Superior temporal gyrus (tissue), 1 donor: ENCODE results near the gene CDKN1C.
A peak's percentile ranks its signal among the peaks of the same experiment; 100 is the strongest.

ENCODE experiments used
- DNase-seq: peaks from one replicate; pipeline ENCODE4 v3.0.0-alpha.2; 2016; ENCODE audit errors: extremely low spot score

The CDKN1C gene

DNA sequence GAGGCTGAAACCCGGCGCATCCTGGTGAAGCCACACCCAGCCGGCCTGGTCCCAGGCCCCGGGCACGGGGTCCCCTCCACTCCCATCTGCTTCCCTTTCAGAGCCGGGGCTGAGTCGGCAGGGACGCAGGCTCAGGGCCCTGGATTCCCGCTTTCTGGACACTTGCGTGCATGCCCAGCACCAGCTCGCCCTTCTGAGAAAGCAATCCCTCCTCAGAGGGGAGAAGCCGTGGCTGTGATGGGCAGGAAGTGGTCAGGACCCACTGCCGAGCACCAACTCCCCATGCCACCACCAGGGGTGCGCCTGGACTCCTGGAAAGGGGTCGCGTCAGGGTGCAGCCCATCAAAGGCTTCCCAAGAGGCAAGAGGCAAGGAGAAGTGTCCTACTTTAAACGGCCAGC lies 15.1 kb downstream of the CDKN1C start:
- no peak for DNase-seq

DNA sequence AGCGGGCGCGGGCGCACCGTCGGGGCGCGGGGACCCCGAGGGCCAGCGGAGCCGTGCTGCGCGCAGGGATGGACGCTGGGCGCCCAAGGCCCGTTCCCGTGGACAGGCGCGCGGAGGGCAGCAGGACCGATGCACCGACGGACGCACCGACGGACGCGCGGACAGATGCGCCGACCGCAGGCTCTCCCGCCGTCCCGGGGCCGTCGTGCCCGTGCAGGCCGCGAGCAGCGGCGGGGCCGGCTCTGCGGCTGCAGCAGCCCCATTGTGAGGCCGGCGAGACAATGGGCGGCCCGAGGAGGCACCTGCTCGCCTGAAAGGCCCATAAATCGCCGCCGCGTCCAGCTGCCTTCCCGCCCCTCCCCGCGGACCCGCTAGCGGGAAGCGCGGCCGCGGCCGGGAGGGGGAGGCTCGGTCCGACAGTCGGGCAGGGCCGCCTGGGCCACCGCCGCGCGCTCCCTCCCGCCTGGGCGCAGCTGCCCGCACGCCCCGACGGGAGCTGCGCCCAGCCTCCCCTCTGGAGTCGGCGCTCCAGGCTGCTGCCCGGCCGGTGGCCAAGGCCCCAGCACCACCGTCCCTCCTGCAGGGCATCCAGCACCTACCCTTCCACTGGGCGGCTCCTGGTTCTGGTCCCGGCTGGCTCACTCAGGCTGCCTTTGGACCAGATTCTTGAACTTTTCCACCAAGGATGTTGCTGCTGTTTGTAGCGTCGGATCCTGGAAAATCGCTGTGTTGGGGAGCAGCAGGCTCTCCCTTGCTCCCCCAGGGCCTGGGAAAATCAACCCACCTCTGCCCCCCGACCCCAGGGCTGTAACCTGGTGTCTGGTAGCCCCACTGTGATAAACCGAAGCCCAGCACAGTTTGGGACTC lies 15.8 kb downstream of the CDKN1C start:
- DNase-seq, result peak; percentile 41

DNA sequence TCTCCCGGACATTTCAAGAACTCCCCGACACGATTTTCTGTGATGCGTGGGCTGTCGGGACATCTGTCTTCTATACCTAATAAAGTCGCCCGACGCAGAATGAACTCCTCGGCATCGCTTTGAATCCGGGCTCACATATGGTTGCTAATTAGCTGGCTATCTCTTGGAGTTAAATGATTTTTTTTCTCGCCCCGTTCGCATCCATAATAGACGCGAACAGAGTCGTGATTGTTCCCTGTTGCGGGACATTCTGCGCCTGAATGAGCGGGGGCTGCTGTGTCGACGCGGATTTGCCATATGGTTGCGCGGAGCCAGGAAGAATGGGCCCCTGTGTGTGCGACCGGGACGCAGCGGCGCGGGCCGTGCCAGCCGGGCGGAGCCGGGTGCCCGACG lies 16.4 kb downstream of the CDKN1C start:
- peak; percentile 90 for DNase-seq

DNA sequence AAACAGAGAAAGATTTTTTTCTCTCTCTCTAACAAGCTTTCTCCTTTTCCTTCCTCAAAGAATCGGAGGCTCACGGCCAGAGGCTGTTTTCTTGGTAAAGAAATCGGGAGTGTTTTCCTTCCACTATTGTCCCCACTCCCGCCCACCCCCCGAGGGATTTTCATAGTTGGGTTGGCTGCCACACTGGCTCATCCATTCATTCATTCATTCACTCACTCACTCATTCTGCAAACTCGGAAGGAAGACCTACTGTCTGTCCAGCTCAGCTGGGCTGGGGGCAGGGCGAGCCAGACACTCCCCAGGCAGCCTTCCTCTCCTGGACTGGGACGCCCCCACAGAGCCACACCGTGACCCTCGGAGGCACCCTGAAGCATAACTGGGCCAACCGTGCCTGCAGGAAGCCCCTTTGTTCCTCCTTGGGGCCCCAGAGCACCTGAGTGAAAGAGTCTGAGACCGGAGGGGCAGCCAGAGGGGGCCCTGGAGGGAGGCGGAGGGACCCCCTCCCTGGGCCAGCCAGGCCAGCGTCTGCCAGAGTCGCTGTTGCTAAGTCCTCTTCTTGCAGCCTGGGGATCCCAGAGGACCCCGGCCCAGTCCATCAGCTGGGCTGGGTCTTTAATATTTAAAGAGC lies 17.0 kb downstream of the CDKN1C start:
- DNase-seq, result no peak

DNA sequence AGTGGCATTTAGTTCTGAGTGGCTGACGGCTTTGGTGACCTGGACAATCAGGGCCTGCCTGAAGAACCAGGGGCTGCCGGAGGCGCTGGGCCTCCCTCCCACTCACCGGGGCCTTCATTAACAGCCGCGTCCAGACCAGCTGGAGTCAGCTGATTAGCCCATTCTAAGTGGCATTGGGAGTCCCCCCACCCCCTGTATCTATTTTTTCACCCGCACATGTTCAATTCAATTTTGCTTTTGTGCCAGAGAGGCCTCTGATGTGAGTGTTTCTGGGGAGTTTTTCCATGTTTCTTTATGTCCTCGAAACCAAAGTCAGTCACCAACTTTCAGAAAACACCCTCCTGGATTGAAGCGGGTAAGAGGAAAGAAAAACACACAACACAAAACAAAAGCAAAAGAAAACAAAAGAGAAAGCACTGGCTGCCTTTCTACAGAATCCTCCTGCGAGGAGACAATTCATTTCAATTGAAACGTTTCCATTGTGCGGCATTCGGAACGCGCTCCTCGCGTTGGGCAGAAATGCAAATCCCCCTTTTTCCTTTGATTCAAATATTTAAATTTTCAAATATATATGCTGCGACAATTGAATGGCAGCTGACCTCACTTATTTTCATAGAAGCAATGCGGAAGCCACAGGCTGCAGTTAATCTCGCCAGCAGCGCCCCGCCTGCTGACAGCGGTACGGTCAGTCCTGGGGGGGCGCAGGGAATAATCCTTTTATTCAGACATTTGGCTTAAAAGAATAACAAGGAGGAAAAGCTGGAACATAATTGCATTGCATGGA lies 17.7 kb downstream of the CDKN1C start:
- DNase-seq, result peak; percentile 77

DNA sequence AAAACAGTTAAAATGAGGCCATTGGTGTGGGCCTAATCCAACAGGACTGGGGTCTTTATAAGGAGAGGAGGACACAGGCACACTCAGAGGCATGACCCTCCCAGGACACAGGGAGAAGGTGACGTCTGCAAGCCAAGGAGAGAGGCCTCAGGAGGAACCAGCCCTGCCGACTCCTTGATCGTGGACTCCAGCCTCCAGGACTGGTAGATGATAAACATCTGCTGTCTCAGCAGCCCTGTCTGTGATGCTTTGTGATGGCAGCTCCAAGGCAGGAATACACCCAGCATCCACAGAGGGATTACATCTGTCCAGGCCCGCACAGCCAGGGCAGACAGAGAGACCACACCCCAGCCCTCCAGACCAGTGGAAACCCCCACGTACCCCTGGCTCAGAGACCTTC lies 18.4 kb downstream of the CDKN1C start:
- DNase-seq, result no peak

DNA sequence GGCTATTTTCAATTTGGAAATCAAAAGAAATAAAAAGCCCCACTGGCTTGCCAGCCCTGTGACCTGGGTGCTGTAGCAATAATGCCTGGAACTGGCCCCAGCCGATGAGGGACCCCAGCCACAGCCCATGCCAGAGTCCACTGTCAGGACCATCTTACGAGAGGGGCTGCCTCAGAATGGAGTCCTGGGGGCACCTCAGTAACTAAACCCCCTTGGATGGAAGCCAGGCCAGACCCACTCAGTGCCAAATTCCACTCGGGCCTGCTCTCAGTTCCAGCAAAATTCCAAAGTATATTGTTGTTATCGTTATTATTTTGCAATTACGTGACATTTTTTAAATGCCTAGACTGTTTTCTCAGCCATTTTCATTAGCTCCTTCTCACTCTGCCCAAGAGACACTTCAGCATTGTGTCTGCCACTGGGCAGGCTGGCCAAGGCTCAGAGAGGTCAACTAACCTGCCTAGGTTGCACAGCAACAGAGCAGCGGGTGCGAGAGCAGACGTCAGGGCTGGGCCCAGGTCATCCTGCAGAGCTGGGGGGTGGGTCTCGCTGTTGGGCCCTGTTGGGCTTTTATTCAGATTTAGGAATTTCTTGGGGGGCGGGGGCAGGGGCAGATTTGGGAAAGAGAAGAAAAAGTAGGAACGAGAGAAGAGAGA lies 19.5 kb downstream of the CDKN1C start:
- no peak for DNase-seq

DNA sequence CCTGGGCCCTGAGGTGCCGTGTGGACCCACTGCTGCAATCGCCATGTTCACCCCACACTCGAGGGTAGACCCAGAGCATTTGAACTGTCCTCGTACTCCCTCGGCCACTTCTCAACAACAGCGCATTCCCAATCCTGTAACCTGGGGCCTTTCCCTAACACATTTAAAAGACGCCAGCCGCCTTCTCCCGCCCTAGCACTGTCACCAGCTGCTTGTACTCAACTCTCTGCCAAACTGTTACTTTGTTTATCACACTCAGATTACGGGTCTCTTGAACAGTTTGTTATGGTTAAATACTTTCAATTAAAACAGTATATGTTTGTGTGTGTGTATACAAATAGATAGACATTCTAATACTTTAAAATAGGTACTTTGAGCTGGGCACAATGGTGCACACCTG lies 20.7 kb downstream of the CDKN1C start:
- DNase-seq, result no peak

DNA sequence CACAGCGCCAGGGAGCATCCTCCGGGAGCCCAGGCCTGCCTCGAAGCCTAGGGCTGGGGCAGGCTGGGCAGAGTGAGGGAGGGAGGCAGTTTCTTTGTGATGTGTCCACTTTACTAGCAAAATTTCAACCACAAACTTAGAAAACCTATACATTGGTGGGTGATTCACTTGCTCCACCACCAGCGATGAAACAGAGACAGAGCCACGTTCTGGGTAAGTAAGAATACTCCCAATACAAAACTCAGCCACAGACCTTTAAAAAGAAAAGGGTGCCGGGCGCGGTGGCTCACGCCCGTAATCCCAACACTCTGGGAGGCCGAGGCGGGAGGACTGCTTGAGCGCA lies 22.3 kb downstream of the CDKN1C start:
- no peak for DNase-seq

DNA sequence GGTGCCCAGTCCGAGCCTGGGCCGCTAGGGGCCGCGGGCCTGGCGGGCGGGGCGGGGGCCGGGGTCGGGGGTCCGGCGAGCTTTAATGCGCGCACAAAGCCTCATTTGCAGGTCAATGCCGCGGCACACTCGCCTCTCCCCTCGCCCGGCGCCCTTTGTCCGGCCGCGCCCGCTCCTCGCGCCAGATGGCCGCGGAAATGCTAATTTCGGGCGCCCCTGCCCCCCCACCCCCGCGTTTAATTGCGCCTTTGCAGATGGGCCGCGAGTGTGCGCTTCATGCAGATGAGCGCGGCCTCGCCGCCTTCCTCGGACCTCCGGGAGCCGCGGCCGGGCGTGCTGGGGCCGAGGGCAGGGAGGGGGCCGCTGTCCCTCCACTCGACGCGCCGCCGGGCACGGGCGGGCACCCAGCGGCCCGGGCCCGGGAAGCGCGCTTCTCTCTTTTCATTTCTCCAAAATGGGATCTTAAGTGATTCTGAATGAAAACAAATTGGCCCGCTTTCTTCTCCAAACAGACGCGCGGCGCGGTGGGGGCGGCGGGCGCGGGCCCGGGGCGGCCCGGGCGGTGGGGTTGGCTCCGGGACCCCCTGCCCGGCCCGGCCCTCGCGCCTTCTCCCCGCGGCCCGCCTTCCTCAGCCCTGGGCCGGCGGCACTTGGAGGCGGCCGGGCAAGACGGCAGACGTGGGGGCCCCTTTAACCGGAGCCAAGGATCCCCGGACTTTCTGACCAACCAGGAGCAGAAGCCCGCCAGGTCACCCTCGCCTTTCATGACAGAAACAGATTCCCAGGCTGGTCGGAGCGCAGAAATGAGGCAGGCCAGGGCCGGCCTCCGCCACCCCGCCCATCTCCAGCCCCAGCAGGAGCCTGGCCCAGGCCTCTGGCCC lies 22.9 kb downstream of the CDKN1C start:
- DNase-seq, result no peak

DNA sequence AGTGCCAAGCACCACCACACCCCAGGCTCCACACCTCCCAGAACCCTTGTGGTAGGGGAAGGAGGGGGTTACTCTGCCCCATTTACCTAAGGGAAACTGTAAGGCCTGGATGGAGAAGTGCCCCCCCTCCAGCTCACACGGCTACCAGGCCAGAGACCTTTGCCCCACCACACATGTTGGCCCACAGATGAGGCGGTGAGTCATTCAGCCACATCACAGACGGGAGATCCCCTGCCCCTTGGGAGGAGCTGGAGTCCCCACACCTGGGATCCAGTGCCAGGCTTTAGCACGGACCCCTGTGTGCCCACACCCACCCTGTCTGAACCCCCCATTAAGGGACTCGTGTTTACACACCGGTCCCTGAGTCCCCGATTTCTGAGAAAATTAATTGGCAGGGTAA lies 24.9 kb downstream of the CDKN1C start:
- DNase-seq, result no peak

DNA sequence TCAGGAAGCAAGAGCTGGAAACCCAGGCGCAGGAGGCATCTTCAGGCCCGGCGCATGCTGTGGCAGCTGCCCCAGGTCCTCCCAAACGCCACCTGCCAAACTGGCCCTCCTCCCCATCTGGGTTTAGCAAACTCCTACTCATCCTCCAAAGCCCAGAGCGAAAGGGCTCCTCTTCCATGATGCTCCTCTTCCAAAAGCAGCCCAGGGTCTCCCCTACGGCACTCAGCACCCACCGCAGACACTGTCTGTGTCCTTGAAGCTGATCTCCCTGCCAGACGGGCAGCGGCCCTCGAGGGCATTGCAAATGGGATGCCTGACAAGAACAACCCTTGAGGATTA lies 25.9 kb downstream of the CDKN1C start:
- no peak for DNase-seq

DNA sequence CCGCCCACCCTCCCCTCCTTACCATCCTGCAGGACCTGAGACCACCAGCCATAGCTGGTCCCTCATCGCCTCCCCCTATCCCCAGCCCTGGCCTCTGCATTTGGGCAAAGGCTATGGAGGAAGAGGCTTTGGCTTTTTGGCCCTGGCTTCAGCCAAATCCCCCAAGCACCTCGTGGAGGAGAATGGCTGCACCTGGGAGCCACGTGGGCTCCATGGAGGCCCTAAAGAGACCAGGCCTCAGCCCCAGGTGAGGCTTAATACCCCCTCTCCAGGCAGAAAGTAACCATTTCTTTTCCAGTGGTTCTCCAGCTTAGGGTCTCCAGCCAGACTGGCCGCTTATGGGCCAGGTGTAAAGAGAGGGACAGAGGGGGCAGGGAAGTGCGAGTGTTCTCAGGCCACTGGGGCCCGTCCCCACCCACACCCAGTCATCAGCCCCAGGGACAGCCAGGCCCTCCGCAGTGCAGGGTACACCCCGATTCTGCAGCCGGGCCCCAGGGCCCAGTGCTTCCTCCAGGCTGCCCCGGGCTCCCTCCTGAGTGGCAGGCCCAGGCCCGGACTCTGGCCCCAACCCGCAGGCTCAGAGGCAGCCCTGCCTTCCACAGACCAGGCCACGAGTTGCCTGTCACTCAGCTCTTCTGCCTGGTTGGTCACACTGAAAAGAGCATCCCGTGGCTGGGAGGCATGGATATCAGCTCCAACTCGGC lies 26.4 kb downstream of the CDKN1C start:
- no peak for DNase-seq

DNA sequence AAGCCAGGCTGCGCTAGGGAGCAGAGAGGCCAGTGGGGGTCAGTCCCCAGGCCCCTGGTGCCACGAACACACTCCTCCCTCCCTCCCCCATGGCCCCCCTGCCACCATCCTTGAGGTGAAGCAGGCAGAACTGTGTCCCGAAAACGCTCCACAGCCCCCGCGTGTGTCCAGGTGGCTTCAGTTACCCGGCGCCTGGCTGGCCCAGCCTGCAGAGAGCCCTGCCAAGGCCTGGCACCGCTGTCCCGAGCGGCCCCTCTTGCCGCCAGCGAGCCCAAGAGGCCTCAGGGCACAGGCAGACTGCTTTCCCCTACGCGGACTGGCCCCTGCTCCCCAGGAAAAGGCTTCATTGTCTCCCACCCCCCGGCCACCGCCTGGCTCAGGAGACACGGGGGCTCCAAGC lies 27.7 kb downstream of the CDKN1C start:
- no peak for DNase-seq

DNA sequence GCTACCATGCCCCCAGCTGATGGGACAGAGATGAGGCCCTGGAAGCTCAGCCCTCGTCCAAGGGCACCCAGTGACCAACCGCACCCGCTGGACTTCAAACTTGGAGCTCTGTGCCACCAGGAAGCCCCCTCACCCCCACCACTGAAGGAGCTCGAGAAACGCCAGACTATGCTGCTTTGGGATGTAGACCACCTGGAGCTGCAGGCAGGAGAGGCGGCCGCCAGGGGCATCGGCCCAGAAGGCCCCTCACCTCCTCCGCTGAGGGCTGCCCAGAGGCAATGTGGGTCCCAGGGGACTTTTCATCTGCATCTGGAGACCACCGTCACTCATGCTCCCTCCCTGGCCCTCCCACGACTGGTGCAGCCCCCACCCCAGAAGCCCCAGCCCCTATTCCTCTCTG lies 28.3 kb downstream of the CDKN1C start:
- DNase-seq, result no peak

DNA sequence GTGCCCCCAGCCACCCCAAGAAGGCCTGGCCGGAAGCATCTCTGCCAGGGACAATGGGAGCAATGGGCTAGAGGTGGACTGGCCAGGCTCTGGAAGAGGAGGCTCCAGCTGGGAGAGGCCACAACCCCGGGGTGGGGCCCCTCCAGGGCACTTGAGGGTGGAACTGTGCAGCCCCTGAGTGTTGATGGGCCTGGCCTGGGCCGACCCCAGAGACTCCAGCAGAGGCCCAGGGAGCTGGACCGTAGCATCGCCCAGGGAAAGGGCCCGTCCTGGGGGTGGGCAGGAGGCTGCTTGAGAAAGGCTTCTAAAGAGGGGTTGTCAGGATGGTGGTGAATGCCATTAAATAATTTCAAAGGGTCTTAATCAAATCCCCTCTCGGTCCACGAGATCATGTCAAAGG lies 30.4 kb downstream of the CDKN1C start:
- DNase-seq, result no peak

DNA sequence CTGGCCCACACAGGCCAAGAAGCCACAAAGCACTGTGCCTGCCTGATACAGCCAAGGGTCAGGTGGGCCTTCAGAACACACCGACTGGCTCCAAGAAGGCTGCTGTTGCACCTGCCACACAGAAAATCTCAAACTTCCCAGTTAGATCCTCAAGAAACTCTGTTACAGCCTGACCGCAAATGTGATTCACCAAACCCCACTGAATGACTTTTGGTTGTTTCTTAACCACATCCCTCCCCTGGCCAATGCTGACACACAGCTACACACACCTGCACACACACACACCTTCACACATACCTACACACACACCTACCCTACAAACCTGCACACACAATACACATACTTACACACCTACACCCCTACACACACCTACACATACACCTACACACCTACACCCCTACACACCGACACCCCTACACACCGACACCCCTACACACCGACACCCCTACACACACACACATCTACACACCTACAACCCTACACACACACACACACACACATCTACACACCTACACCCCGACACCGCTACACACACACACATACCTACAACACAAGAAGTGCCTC lies 31.5 kb downstream of the CDKN1C start:
- no peak for DNase-seq

DNA sequence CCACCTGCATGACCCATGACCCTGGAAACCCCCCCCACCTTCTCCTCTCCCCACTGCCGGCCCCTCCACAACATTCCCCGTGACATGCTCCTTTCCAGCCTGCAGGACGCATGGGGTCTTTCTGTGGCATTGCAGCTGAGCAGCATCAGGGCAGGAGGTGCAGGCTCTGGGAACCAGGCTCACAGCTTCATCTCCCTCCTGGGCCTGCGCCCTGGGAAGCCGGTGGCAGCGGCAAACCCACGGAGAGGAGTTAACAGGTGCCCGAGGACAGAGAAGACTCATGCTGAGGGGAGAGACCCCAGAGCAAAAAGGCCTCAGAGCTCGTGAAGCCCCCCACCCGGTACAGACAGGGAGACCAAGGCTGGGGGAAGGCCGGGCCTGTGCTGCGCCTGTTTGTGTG lies 32.2 kb downstream of the CDKN1C start:
- DNase-seq, result no peak

DNA sequence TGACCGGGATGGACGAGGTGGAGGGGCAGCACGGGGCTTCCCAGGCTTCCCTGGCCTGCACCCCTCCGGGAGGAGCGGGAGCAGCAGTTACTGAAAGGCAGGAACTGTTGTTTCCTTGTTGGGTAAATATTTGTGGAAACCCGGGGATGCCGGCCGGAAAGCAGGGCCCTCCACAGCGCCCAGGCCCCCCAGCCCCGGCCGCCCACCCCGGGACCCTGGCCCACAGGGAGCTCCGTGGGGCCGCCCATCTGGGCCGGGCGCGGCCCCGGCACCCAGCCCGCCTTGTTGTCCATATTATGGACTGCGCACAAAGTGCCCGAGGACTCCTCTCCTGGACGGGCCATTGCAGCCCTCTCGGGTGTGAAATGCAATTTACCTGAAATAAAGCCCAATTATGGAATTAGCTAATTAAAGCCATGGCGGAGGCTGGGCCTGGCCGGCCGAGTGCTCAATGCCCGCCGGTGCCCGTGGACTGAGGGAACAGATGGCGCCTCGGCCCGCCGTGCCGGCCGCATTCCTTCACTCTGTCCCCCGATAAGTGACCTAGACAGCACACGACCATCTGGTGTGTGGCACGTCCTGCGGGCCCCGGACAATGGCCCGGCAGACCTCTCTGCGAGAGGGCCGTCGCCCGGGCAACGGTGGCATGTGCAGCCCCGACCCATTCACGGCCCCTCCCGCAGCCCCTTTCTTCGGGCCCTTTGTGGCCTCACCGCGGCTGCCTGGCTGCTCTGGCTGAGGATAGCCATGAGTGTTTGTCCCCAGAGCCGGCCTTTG lies 35.4 kb downstream of the CDKN1C start:
- no peak for DNase-seq

DNA sequence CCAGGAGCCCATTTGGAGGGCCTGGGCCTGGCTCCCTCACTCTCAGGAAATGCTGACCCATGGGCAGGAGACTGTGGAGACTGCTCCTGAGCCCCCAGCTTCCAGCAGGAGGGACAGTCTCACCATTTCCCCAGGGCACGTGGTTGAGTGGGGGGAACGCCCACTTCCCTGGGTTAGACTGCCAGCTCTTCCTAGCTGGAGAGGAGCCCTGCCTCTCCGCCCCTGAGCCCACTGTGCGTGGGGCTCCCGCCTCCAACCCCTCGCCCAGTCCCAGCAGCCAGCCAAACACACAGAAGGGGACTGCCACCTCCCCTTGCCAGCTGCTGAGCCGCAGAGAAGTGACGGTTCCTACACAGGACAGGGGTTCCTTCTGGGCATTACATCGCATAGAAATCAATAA lies 37.1 kb downstream of the CDKN1C start:
- DNase-seq, result no peak
